ENCODE measurements around the gene SLC17A1.

The SLC17A1 gene

GRCh38 chr6:25831532-25832306 is at the start of gene SLC17A1:
TSS of gene SLC17A1 (minus strand) at chr6:25832052. CDS start at chr6:25830557, 1,495 bp downstream.
- Histone ChIP-seq H3K36me3 (ENCODE audit: control insufficient read depth, insufficient read depth, low read length) (no peaks in the 10 kb centered on the region), H3K9ac (ENCODE audit: low read length) (no peak within 1 kb of the TSS), H3K27me3 (ENCODE audit: control insufficient read depth, insufficient read depth, low read length) (no peaks in the 10 kb centered on the region), H3K4me1 (ENCODE audit: control insufficient read depth, insufficient read depth, low read length) (no peaks in the 10 kb centered on the region), H3K27ac (ENCODE audit: low read depth, low read length) (no peak within 1 kb of the TSS), H3K4me3 (ENCODE audit: low read length) (no peak within 1 kb of the TSS)

GRCh38 chr6:25880601-25881000 is 48.7 kb upstream of the SLC17A1 start:
- Histone ChIP-seq H3K27ac (ENCODE audit: low read depth, low read length) (no peak overlapping the region), H3K4me1 (ENCODE audit: control insufficient read depth, insufficient read depth, low read length) (no peaks in the 10 kb centered on the region), H3K36me3 (ENCODE audit: control insufficient read depth, insufficient read depth, low read length) (no peaks in the 10 kb centered on the region), H3K27me3 (ENCODE audit: control insufficient read depth, insufficient read depth, low read length) (no peaks in the 10 kb centered on the region), H3K4me3 (ENCODE audit: low read length) (no peak overlapping the region), H3K9ac (ENCODE audit: low read length) (no peak overlapping the region)

- Histone ChIP-seq H3K9ac (ENCODE audit: low read length) (no peak overlapping the region), H3K36me3 (ENCODE audit: control insufficient read depth, insufficient read depth, low read length) (no peaks in the 10 kb centered on the region), H3K27ac (ENCODE audit: low read depth, low read length) (no peak overlapping the region), H3K4me3 (ENCODE audit: low read length) (no peak overlapping the region), H3K4me1 (ENCODE audit: control insufficient read depth, insufficient read depth, low read length) (no peaks in the 10 kb centered on the region), H3K27me3 (ENCODE audit: control insufficient read depth, insufficient read depth, low read length) (no peaks in the 10 kb centered on the region)
Observed at GRCh38 chr6:25878721-25879322, 47.0 kb upstream of the SLC17A1 start.

GRCh38 chr6:25875926-25876602 is 44.2 kb upstream of the SLC17A1 start:
- Histone ChIP-seq H3K27me3 (ENCODE audit: control insufficient read depth, insufficient read depth, low read length) (no peaks in the 10 kb centered on the region), H3K9ac (ENCODE audit: low read length) (no peak overlapping the region), H3K4me3 (ENCODE audit: low read length) (no peak overlapping the region), H3K27ac (ENCODE audit: low read depth, low read length) (no peak overlapping the region), H3K4me1 (ENCODE audit: control insufficient read depth, insufficient read depth, low read length) (no peaks in the 10 kb centered on the region), H3K36me3 (ENCODE audit: control insufficient read depth, insufficient read depth, low read length) (no peaks in the 10 kb centered on the region)

- Histone ChIP-seq H3K36me3 (ENCODE audit: control insufficient read depth, insufficient read depth, low read length) (no peaks in the 10 kb centered on the region), H3K9ac (ENCODE audit: low read length) (no peak overlapping the region), H3K27me3 (ENCODE audit: control insufficient read depth, insufficient read depth, low read length) (no peaks in the 10 kb centered on the region), H3K4me3 (ENCODE audit: low read length) (no peak overlapping the region), H3K4me1 (ENCODE audit: control insufficient read depth, insufficient read depth, low read length) (no peaks in the 10 kb centered on the region), H3K27ac (ENCODE audit: low read depth, low read length) (no peak overlapping the region)
Observed at GRCh38 chr6:25875563-25875905, 43.7 kb upstream of the SLC17A1 start.

- H3K27me3 ChIP-seq (ENCODE audit: control insufficient read depth, insufficient read depth, low read length), result no peaks in the 10 kb centered on the region
- H3K4me3 ChIP-seq (ENCODE audit: low read length), result no peak overlapping the region
- H3K36me3 ChIP-seq (ENCODE audit: control insufficient read depth, insufficient read depth, low read length), result no peaks in the 10 kb centered on the region
- no peaks in the 10 kb centered on the region for H3K4me1 ChIP-seq (ENCODE audit: control insufficient read depth, insufficient read depth, low read length)
- H3K27ac ChIP-seq (ENCODE audit: low read depth, low read length), result no peak overlapping the region
- H3K9ac ChIP-seq (ENCODE audit: low read length), result no peak overlapping the region
Observed at GRCh38 chr6:25874822-25875562, 43.1 kb upstream of the SLC17A1 start.

- H3K27ac ChIP-seq (ENCODE audit: low read depth, low read length), result no peak within 1 kb of the TSS
- no peak within 1 kb of the TSS for H3K9ac ChIP-seq (ENCODE audit: low read length)
- H3K36me3 ChIP-seq (ENCODE audit: control insufficient read depth, insufficient read depth, low read length), result no peaks in the 10 kb centered on the region
- H3K27me3 ChIP-seq (ENCODE audit: control insufficient read depth, insufficient read depth, low read length), result no peaks in the 10 kb centered on the region
- no peak within 1 kb of the TSS for H3K4me3 ChIP-seq (ENCODE audit: low read length)
- no peaks in the 10 kb centered on the region for H3K4me1 ChIP-seq (ENCODE audit: control insufficient read depth, insufficient read depth, low read length)
Observed at GRCh38 chr6:25874118-25874517, 42.3 kb upstream of the SLC17A1 start, which contains the start of gene SLC17A3. TSS of gene SLC17A3 (minus strand) at chr6:25874243. CDS start at chr6:25868387, 5,856 bp downstream.

GRCh38 chr6:25872814-25873213 is 41.0 kb upstream of the SLC17A1 start:
- H3K9ac ChIP-seq (ENCODE audit: low read length), result no peak overlapping the region
- H3K27ac ChIP-seq (ENCODE audit: low read depth, low read length), result no peak overlapping the region
- no peaks in the 10 kb centered on the region for H3K27me3 ChIP-seq (ENCODE audit: control insufficient read depth, insufficient read depth, low read length)
- no peaks in the 10 kb centered on the region for H3K36me3 ChIP-seq (ENCODE audit: control insufficient read depth, insufficient read depth, low read length)
- H3K4me3 ChIP-seq (ENCODE audit: low read length), result no peak overlapping the region
- no peaks in the 10 kb centered on the region for H3K4me1 ChIP-seq (ENCODE audit: control insufficient read depth, insufficient read depth, low read length)

GRCh38 chr6:25869840-25870239 is 38.0 kb upstream of the SLC17A1 start:
- no peak overlapping the region for H3K9ac ChIP-seq (ENCODE audit: low read length)
- H3K27me3 ChIP-seq (ENCODE audit: control insufficient read depth, insufficient read depth, low read length), result no peaks in the 10 kb centered on the region
- no peak overlapping the region for H3K27ac ChIP-seq (ENCODE audit: low read depth, low read length)
- no peaks in the 10 kb centered on the region for H3K36me3 ChIP-seq (ENCODE audit: control insufficient read depth, insufficient read depth, low read length)
- H3K4me1 ChIP-seq (ENCODE audit: control insufficient read depth, insufficient read depth, low read length), result no peaks in the 10 kb centered on the region
- H3K4me3 ChIP-seq (ENCODE audit: low read length), result no peak overlapping the region

GRCh38 chr6:25868436-25869183 is 36.8 kb upstream of the SLC17A1 start:
- Histone ChIP-seq H3K4me1 (ENCODE audit: control insufficient read depth, insufficient read depth, low read length) (no peaks in the 10 kb centered on the region), H3K27ac (ENCODE audit: low read depth, low read length) (no peak overlapping the region), H3K9ac (ENCODE audit: low read length) (no peak overlapping the region), H3K36me3 (ENCODE audit: control insufficient read depth, insufficient read depth, low read length) (no peaks in the 10 kb centered on the region), H3K4me3 (ENCODE audit: low read length) (no peak overlapping the region), H3K27me3 (ENCODE audit: control insufficient read depth, insufficient read depth, low read length) (no peaks in the 10 kb centered on the region)

- no peak overlapping the region for H3K9ac ChIP-seq (ENCODE audit: low read length)
- no peaks in the 10 kb centered on the region for H3K36me3 ChIP-seq (ENCODE audit: control insufficient read depth, insufficient read depth, low read length)
- no peaks in the 10 kb centered on the region for H3K27me3 ChIP-seq (ENCODE audit: control insufficient read depth, insufficient read depth, low read length)
- H3K4me3 ChIP-seq (ENCODE audit: low read length), result no peak overlapping the region
- H3K27ac ChIP-seq (ENCODE audit: low read depth, low read length), result no peak overlapping the region
- H3K4me1 ChIP-seq (ENCODE audit: control insufficient read depth, insufficient read depth, low read length), result no peaks in the 10 kb centered on the region
Observed at GRCh38 chr6:25866011-25866410, 34.2 kb upstream of the SLC17A1 start.

GRCh38 chr6:25863360-25863759 is 31.5 kb upstream of the SLC17A1 start:
- Histone ChIP-seq H3K36me3 (ENCODE audit: control insufficient read depth, insufficient read depth, low read length) (no peaks in the 10 kb centered on the region), H3K9ac (ENCODE audit: low read length) (no peak overlapping the region), H3K27ac (ENCODE audit: low read depth, low read length) (no peak overlapping the region), H3K4me3 (ENCODE audit: low read length) (no peak overlapping the region), H3K27me3 (ENCODE audit: control insufficient read depth, insufficient read depth, low read length) (no peaks in the 10 kb centered on the region), H3K4me1 (ENCODE audit: control insufficient read depth, insufficient read depth, low read length) (no peaks in the 10 kb centered on the region)
